Islet of Langerhans (tissue), 1 donor: Measurements from ENCODE around the gene PNPT1.
"Not testable (repeated sequence)": the region's sequence is repeated elsewhere in the genome, so short reads cannot be mapped to it uniquely, and the experiment has no call there.

Experiments
- FAIRE-seq: peaks from one replicate; lab custom pipeline; 2011; peaks lifted over from hg19 to GRCh38; lab: Jason Lieb, UNC

Gene PNPT1

GRCh38 chr2:55596795-55597194 lies 96.8 kb downstream of the PNPT1 start:
- not testable (repeated sequence) for FAIRE-seq

- FAIRE-seq: peak; percentile 21
Measured at GRCh38 chr2:55595536-55595935, 98.1 kb downstream of the PNPT1 start.

GRCh38 chr2:55592130-55592529 lies 101.5 kb downstream of the PNPT1 start:
- no peak for FAIRE-seq

GRCh38 chr2:55590810-55591440 lies 102.7 kb downstream of the PNPT1 start:
- peak; percentile 100 for FAIRE-seq

GRCh38 chr2:55585451-55586080 lies 108.1 kb downstream of the PNPT1 start:
- FAIRE-seq: no peak
